Lower lobe of right lung (tissue), 2 donors: Measurements from ENCODE around the gene MAD1L1. TPM values are rescaled to one million over a fixed set of nuclear protein-coding genes. Genes with fewer than 3 reads are reported as not detected.

ENCODE experiments used
- ATAC-seq, 2 donors: fragments of 200-7000 bp; cut with Tn5 transposase; one replicate each; pipeline ENCODE4 v1.9.1; 2020 to 2022; ENCODE audit warnings: mild to moderate bottlenecking in 2 of 2, moderate library complexity in 2 of 2
- DNase-seq: peaks from one replicate; pipeline ENCODE4 v3.0.0-alpha.2; 2020
- H3K27ac ChIP-seq: fragments of 200-600 bp; one replicate; pipeline ENCODE4 v1.8.0; 2022
- H3K27me3 ChIP-seq: fragments of 200-600 bp; one replicate; pipeline ENCODE4 v1.8.0; 2022; ENCODE audit warnings: low read depth
- H3K36me3 ChIP-seq: fragments of 200-600 bp; one replicate; pipeline ENCODE4 v1.8.0; 2022; ENCODE audit warnings: mild to moderate bottlenecking
- H3K4me1 ChIP-seq: fragments of 200-600 bp; one replicate; pipeline ENCODE4 v1.8.0; 2022
- H3K4me3 ChIP-seq: fragments of 200-600 bp; one replicate; pipeline ENCODE4 v1.8.0; 2022; ENCODE audit warnings: mild to moderate bottlenecking
- H3K9me3 ChIP-seq: fragments of 200-600 bp; one replicate; pipeline ENCODE4 v1.8.0; 2022
- CTCF ChIP-seq: fragments of 200-600 bp; IDR thresholded peaks from one replicate; pipeline ENCODE4 v1.8.0; 2022; ENCODE audit warnings: antibody characterized with exemption, mild to moderate bottlenecking
- intact Hi-C: fragments of 100-400 bp; cut with DNase I; formaldehyde crosslinking; loops from one replicate; pipeline ENCODE4 v1.11.0; 2022
- total RNA-seq: library from RNA; stranded (reverse); fragmentation: NEBNext Ultra II Directional; extraction: Animal tissue kit (Norgen Biotek cat#: 25700); gene quantifications from one replicate; pipeline ENCODE4 v1.2.1, GENCODE V29; 2021
- donor health status: DM: no; HTN: yes; CAD: no; lungs with severe emphysema.

MAD1L1 gene
- total RNA-seq, 1 donor from 2014 or later: 44.5 TPM

DNA sequence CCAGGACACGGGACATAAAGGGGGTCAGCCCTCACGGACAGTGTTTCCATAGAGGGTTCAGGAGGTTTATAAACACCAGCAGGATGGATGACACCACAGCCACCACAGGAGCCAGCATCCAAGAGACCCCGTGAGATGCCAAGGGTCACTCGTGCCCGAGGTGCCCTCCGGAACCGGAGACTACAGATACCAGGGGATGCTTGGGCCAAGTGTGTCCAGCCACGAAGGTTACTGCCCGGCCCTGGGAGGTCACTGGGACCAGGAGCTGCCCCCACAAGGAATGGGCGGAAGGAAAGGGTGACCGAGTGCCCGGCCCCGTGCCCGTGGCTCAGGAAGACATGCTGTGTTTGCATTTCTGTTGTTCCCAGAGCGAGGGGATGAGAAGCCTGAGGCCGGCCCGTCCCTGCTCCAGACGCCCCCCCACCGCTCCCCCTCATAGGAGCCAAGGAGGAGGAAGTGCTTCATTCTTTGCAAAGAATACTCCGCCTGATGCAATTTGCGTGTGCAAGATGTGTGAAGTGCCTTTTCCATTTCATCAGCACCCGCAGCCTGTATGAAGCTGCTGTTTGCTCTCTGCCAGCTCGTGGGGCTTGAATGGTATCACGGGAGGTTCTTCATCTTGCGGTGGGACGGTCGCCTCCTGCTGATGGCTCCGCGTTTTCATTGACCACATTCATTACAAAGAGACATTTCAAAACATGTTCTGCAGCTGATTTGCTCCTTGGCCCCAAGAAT, 386.2 kb downstream of the MAD1L1 start:
- no peak for ATAC-seq
- no peak for TF ChIP-seq CTCF

DNA sequence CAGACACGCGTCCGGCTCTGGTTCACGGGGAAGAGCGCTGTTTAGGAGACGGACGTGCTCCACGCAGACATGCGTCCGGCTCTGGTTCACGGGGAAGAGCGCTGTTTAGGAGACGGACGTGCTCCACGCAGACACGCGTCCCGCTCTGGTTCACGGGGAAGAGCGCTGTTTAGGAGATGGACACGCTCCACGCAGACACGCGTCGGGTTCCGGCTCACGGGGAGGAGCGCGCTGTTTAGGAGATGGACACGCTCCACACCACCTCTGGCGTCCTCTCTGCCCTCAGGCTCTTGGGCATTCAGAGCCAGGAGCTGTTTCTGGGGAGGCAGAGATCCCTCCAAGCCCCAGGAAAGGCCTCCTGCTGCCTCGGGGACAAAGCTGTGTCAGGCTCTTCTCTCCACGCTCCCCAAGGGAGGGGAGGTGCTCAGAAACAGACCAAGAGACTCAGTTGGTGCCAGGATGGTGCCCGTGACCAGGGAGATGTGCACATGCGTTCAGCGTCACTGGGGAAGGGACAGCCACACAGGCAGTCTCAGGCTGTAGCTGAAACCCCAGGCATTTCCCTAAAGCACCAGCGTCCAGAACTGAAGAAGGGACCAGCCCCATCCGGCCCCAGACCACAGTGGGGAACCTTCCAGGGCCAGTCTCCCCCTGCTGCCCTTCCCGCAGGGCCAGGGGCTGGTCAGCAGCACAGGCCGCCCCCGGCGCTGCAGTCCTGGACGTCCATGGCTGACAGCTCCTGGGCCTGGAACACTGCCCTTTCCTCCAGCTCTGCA, 387.0 kb downstream of the MAD1L1 start:
- ATAC-seq (no peak), DNase-seq (peak; percentile 16)
- Histone ChIP-seq H3K4me1 (no peaks in the 10 kb centered on the region), H3K9me3 (no peaks in the 10 kb centered on the region), H3K36me3 (no peaks in the 10 kb centered on the region), H3K27ac (no peak overlapping the region), H3K4me3 (no peak overlapping the region), H3K27me3 (no peaks in the 10 kb centered on the region)
- TF ChIP-seq CTCF: no peak
- intact Hi-C loops: no loop called here

More for the DNA sequence above, 386.2 kb downstream of the MAD1L1 start:
- H3K9me3 ChIP-seq: no peaks in the 10 kb centered on the region
- no peaks in the 10 kb centered on the region for H3K4me1 ChIP-seq
- H3K4me3 ChIP-seq: no peak overlapping the region
- no peaks in the 10 kb centered on the region for H3K27me3 ChIP-seq
- peak; percentile 38 for DNase-seq
- H3K36me3 ChIP-seq: no peaks in the 10 kb centered on the region
- intact Hi-C loops: no loop called here
- no peak overlapping the region for H3K27ac ChIP-seq

- no peaks in the 10 kb centered on the region for H3K27me3 ChIP-seq
- no peaks in the 10 kb centered on the region for H3K4me1 ChIP-seq
- no peak for TF ChIP-seq CTCF
- no peaks in the 10 kb centered on the region for H3K36me3 ChIP-seq
- no peaks in the 10 kb centered on the region for H3K9me3 ChIP-seq
- intact Hi-C loops: no loop called here
- DNase-seq: peak; percentile 39
- H3K27ac ChIP-seq: no peak overlapping the region
- no peak for ATAC-seq
- H3K4me3 ChIP-seq: no peak overlapping the region
Observed at GRCh38 chr7:1844951-1845390, 387.8 kb downstream of the MAD1L1 start.

DNA sequence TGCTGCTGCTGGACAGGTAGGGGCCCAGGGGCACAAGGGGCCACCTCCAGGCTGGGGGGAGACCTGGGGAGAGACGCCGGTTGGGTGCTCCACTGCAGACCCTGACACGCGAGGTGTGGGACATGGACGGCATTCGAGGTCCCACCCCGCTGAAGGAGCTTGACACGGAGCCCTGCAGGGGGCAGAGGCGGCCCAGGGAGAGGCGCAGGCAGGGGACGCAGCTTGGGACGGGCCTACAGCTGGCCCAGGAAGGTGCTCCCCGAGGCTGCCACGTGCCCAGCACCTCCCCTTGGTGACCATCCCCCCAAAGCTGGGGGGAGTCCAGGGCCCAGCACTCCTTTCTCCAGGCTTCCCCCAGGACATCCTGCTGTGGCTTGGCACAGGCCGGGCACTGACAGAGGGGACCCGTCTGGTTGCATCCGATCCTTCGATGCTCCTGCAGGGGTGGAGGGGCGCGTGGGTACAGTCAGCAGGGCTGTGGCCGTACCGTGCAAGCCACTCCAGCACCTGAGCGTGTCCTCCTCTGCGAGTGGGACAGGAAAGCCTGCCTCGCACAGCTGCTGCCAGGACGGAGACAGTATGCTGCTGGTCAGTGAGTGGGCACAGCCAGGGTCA, 388.3 kb downstream of the MAD1L1 start:
- Histone ChIP-seq H3K27me3 (no peaks in the 10 kb centered on the region), H3K27ac (no peak overlapping the region), H3K4me3 (no peak overlapping the region), H3K36me3 (no peaks in the 10 kb centered on the region), H3K9me3 (no peaks in the 10 kb centered on the region), H3K4me1 (no peaks in the 10 kb centered on the region)
- intact Hi-C loops: no loop called here
- no peak for TF ChIP-seq CTCF
- peak; percentile 41 for DNase-seq
- peak in 1 of 2 donors; percentile 8 for ATAC-seq

- DNase-seq (peak; percentile 36), ATAC-seq (no peak)
- Histone ChIP-seq H3K36me3 (no peaks in the 10 kb centered on the region), H3K4me3 (no peak overlapping the region), H3K9me3 (no peaks in the 10 kb centered on the region), H3K4me1 (no peaks in the 10 kb centered on the region), H3K27ac (no peak overlapping the region), H3K27me3 (no peaks in the 10 kb centered on the region)
- intact Hi-C loops: no loop called here
- no peak for TF ChIP-seq CTCF
Observed at GRCh38 chr7:1843921-1844335, 388.8 kb downstream of the MAD1L1 start.
